PC-3 (cell line): ENCODE data around the gene C11orf54. TPM values are rescaled to one million over a fixed set of nuclear protein-coding genes. Genes with fewer than 3 reads are reported as not detected.

Experiments used
- ATAC-seq: fragments of 200-7000 bp; cut with Tn5 transposase; 2 replicates; pipeline ENCODE4 v1.9.1; 2020; ENCODE audit warnings: mild to moderate bottlenecking, moderate library complexity
- Bru-seq: library from RNA; stranded (reverse); fragments of 400-500 nt; gene quantifications from one replicate; lab custom pipeline; 2021; lab: Mats Ljungman, UMichigan
- BruChase-seq, 2 experiments: library from RNA; stranded (reverse); fragments of 400-500 nt; gene quantifications; one replicate each; lab custom pipeline; 2021; lab: Mats Ljungman, UMichigan
- BruUV-seq: library from RNA; stranded (reverse); fragments of 400-500 nt; replicated peaks from 2 replicates; lab custom pipeline; 2021; lab: Mats Ljungman, UMichigan
- CTCF ChIA-PET: fragments of 300-600 bp; sonication (Branson Sonifier 250); formaldehyde crosslinking; loops from one replicate; lab custom pipeline; 2022; ENCODE audit warnings: antibody characterized with exemption; lab: Charles Lee
- POLR2A ChIA-PET: fragments of 300-600 bp; sonication (Branson Sonifier 250); formaldehyde crosslinking; loops from one replicate; lab custom pipeline; 2022; ENCODE audit warnings: antibody characterized with exemption; ENCODE audit not compliant: unreplicated experiment; lab: Charles Lee
- DNase-seq: peaks from one replicate; pipeline ENCODE4 v3.0.0-alpha.2; 2015
- H2AFZ ChIP-seq: fragments of 300-600 bp; sonication (generic); 2 replicates; pipeline ENCODE4 v1.6.0; 2016; ENCODE audit warnings: antibody characterized with exemption, low read length
- H3F3A ChIP-seq: fragments of 300-600 bp; sonication (generic); one replicate; pipeline ENCODE4 v1.6.0; 2017; ENCODE audit warnings: antibody characterized with exemption, low read length, control low read depth, mild to moderate bottlenecking; ENCODE audit not compliant: unreplicated experiment
- H3K27ac ChIP-seq: fragments of 300-600 bp; sonication (generic); 2 replicates; pipeline ENCODE4 v1.5.1; 2016; ENCODE audit warnings: mild to moderate bottlenecking, low read length
- H3K27me3 ChIP-seq: fragments of 300-600 bp; sonication (generic); 2 replicates; pipeline ENCODE4 v1.6.1; 2016; ENCODE audit warnings: low read length, mixed read lengths
- H3K36me3 ChIP-seq: fragments of 300-600 bp; sonication (generic); 2 replicates; pipeline ENCODE4 v1.6.1; 2016; ENCODE audit warnings: low read depth, mixed run types, low read length, mixed read lengths
- H3K4me1 ChIP-seq: fragments of 300-600 bp; sonication (generic); 2 replicates; pipeline ENCODE4 v1.5.1; 2016; ENCODE audit warnings: low read length; ENCODE audit not compliant: insufficient read depth
- H3K4me2 ChIP-seq: fragments of 300-600 bp; sonication (generic); 2 replicates; pipeline ENCODE4 v1.6.0; 2016; ENCODE audit warnings: low read length
- H3K4me3 ChIP-seq: fragments of 300-600 bp; sonication (generic); 2 replicates; pipeline ENCODE4 v1.5.1; 2016; ENCODE audit warnings: mild to moderate bottlenecking, low read length, mixed read lengths
- H3K79me2 ChIP-seq: fragments of 300-600 bp; sonication (generic); 2 replicates; pipeline ENCODE4 v1.6.1; 2017; ENCODE audit warnings: low read length, mixed read lengths
- H3K9ac ChIP-seq: fragments of 300-600 bp; sonication (generic); 2 replicates; pipeline ENCODE4 v1.6.0; 2016; ENCODE audit warnings: mild to moderate bottlenecking, low read length
- H3K9me2 ChIP-seq: fragments of 300-600 bp; sonication (generic); replicated peaks from 2 replicates; pipeline ENCODE4 v1.6.1; 2016; ENCODE audit warnings: mixed run types, low read length, mixed read lengths
- H3K9me3 ChIP-seq: fragments of 300-600 bp; sonication (generic); 2 replicates; pipeline ENCODE4 v1.6.1; 2016; ENCODE audit warnings: low read length, mixed read lengths
- H4K20me1 ChIP-seq: fragments of 300-600 bp; sonication (generic); 2 replicates; pipeline ENCODE4 v1.6.1; 2016; ENCODE audit warnings: low read length, mixed read lengths
- CTCF ChIP-seq: fragments of 300-600 bp; sonication (generic); conservative IDR thresholded peaks from 2 replicates; pipeline ENCODE4 v1.5.1; 2017; ENCODE audit warnings: antibody characterized with exemption, low read depth, mild to moderate bottlenecking, low read length
- EZH2 ChIP-seq: fragments of 300-600 bp; sonication (generic); IDR thresholded peaks from one replicate; pipeline ENCODE4 v1.6.1; 2017; ENCODE audit warnings: antibody characterized with exemption, mild to moderate bottlenecking, low read length; ENCODE audit not compliant: unreplicated experiment
- EZH2phosphoT487 ChIP-seq: fragments of 300-600 bp; sonication (generic); IDR thresholded peaks from 2 replicates; pipeline ENCODE4 v1.6.1; 2018; ENCODE audit warnings: mild to moderate bottlenecking, antibody characterized with exemption, low read length, borderline replicate concordance
- intact Hi-C: fragments of 100-400 bp; cut with micrococcal nuclease; formaldehyde crosslinking; loops from 2 replicates; pipeline ENCODE4 v1.9.0; 2023
- long read RNA-seq: library from polyadenylated mRNA; unstranded; transcript quantifications from one replicate; pipeline ENCODE4 v2.0.0, GENCODE V29; 2021; ENCODE audit not compliant: unreplicated experiment
- total RNA-seq: library from RNA; depleted of rRNA; stranded (reverse); fragments of >200 nt; gene quantifications from 2 replicates; pipeline ENCODE4 v1.2.3, GENCODE V29; 2014; rRNA removed

The C11orf54 gene
- 24.3 and 32.4 TPM in 2 replicates for total RNA-seq
- percentile 84 among the genes with signal in this experiment for Bru-seq, nascent RNA
- BruChase-seq, experiment 1, labeled RNA remaining after a 6-hour chase, result percentile 96 among the genes with signal in this experiment
- percentile 95 among the genes with signal in this experiment for BruChase-seq, experiment 2, labeled RNA remaining after a 2-hour chase
- long read RNA-seq, full-length matches to known transcripts, result 100 of 143 reads
- long read RNA-seq, partial matches to known transcripts, result 13 of 143 reads
- long read RNA-seq, other reads (novel, unspliced or antisense), result 30 of 143 reads

- ChIA-PET POLR2A (interaction anchor here (0.5 to 1.5 kb wide), 16 partner anchors 15 to 710 kb away, joined by 3 to 22 read pairs (median 3); partner anchors contain the start of genes CEP295, MED17 and VSTM5), CTCF (interaction anchor here (0.6 to 1.0 kb wide), 3 partner anchors 109 to 865 kb away, joined by 3 to 4 read pairs (median 4); partner anchors contain the start of gene VSTM5)
- Histone ChIP-seq H3K36me3 (peaks cover 41% of the 10 kb centered on the region), H3K27ac (peak within 1 kb of the TSS; percentile 75), H3K4me1 (peaks cover 30% of the 10 kb centered on the region), H3K4me2 (peak within 1 kb of the TSS; percentile 95), H3K27me3 (no peaks in the 10 kb centered on the region), H3K9me3 (no peaks in the 10 kb centered on the region), H3K79me2 (peaks cover 76% of the 10 kb centered on the region), H3F3A (peaks cover 25% of the 10 kb centered on the region), H2AFZ (peak within 1 kb of the TSS; percentile 94), H3K9ac (peak within 1 kb of the TSS; percentile 99), H4K20me1 (peaks cover 42% of the 10 kb centered on the region), H3K9me2 (no peaks in the 10 kb centered on the region), H3K4me3 (peak within 1 kb of the TSS; percentile 96)
- ATAC-seq (peak; percentile 87), DNase-seq (peak; percentile 99)
- TF ChIP-seq CTCF (no peak), EZH2 (no peak), EZH2phosphoT487 (no peak)
- intact Hi-C loops, result loop anchor here (1.0 to 2.0 kb wide), 3 partner anchors 26 to 110 kb away; partner anchors contain the start of genes MED17 and VSTM5
- TSS peak; percentile 66 for BruUV-seq
Measured at GRCh38 chr11:93741094-93741881, at the start of gene C11orf54, which contains the start of gene TAF1D. C11orf54 (plus strand) TSS chr11:93741672; CDS start chr11:93747394, 5,722 bp downstream. TAF1D (minus strand) TSS chr11:93741495; CDS start chr11:93739304, 2,191 bp downstream.

- intact Hi-C loops, result no loop called here
- no peak overlapping the region for H3K4me3 ChIP-seq
- no peaks in the 10 kb centered on the region for H3K27me3 ChIP-seq
- no peaks in the 10 kb centered on the region for H4K20me1 ChIP-seq
- H3K36me3 ChIP-seq, result peaks cover 72% of the 10 kb centered on the region
- no TSS peak for BruUV-seq
- peak; percentile 76 for ATAC-seq
- no peak overlapping the region for H3K27ac ChIP-seq
- H3K9me3 ChIP-seq, result no peaks in the 10 kb centered on the region
- no peak overlapping the region for H3K9ac ChIP-seq
- H3K9me2 ChIP-seq, result no peaks in the 10 kb centered on the region
- no peak overlapping the region for H3K4me2 ChIP-seq
- ChIA-PET CTCF (no interaction called here), POLR2A (no interaction called here)
- no peaks in the 10 kb centered on the region for H3K79me2 ChIP-seq
- DNase-seq, result peak; percentile 12
- peak; percentile 51 for TF ChIP-seq CTCF
- TF ChIP-seq EZH2, result no peak
- no peak for TF ChIP-seq EZH2phosphoT487
- H2AFZ ChIP-seq, result no peak overlapping the region
- H3K4me1 ChIP-seq, result no peaks in the 10 kb centered on the region
- H3F3A ChIP-seq, result no peaks in the 10 kb centered on the region
Measured at GRCh38 chr11:93694109-93694508, 47.4 kb upstream of the C11orf54 start.
